NT2/D1 (cell line): Measurements from ENCODE around the gene MYBPC3.

Experiments used
- DNase-seq: peaks from one replicate; pipeline ENCODE4 v3.0.0-alpha.2; 2011; ENCODE audit warnings: low read depth, low spot score
- H3K27me3 ChIP-seq: 2 replicates; pipeline ENCODE4 v1.6.0; 2011; ENCODE audit warnings: mild to moderate bottlenecking; ENCODE audit not compliant: insufficient read length, insufficient read depth
- H3K36me3 ChIP-seq: 2 replicates; pipeline ENCODE4 v1.6.1; 2011; ENCODE audit warnings: mild to moderate bottlenecking, low read length, mixed read lengths; ENCODE audit not compliant: insufficient read depth, insufficient read length
- H3K4me1 ChIP-seq: 2 replicates; pipeline ENCODE4 v1.5.1; 2011; ENCODE audit not compliant: insufficient read depth, insufficient read length
- H3K4me3 ChIP-seq: 2 replicates; pipeline ENCODE4 v1.5.1; 2011; ENCODE audit warnings: low read depth; ENCODE audit not compliant: insufficient read length
- H3K9ac ChIP-seq: 2 replicates; pipeline ENCODE4 v1.6.0; 2011; ENCODE audit warnings: low read depth; ENCODE audit not compliant: insufficient read length
- H3K9me3 ChIP-seq: 2 replicates; pipeline ENCODE4 v1.5.1; 2011; ENCODE audit warnings: mild to moderate bottlenecking, low read length; ENCODE audit not compliant: insufficient read depth
- SUZ12 ChIP-seq: IDR thresholded peaks from 2 replicates; pipeline ENCODE4 v1.6.1; 2011; ENCODE audit not compliant: insufficient read length, insufficient read depth; ENCODE audit errors: extremely low read depth
- YY1 ChIP-seq: IDR thresholded peaks from 2 replicates; pipeline ENCODE4 v1.6.1; 2011; ENCODE audit not compliant: insufficient read length, insufficient read depth
- ZNF274 ChIP-seq: IDR thresholded peaks from 2 replicates; pipeline ENCODE4 v1.6.1; 2011; ENCODE audit warnings: mild to moderate bottlenecking, low read depth, low read length

The MYBPC3 gene

DNA sequence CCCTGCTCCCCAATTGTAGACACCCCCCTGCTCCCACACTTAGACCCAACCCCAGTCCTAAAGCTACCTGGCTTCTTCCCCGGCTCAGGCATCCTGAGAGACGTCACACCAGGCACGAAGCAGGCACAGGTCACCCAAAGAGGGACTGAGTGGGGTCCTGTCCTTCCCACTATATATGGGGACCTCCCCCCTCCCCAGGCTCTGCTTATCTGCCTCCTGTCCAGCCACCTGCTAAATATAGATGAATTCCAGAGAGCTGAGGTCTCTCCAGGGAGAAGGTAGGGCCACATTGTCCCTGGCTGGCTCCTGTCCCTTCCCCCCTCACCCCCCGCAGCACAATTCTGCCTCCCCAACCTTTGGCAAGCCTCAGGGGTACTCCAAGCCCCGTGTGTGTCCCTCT, at the start of gene MYBPC3:
TSS of gene MYBPC3 (minus strand) at position 147 of the 400 bp plus-strand sequence. CDS start at position 92, 55 bp downstream.
- Histone ChIP-seq H3K4me1 (peaks cover 10% of the 10 kb centered on the region), H3K4me3 (no peak within 1 kb of the TSS), H3K9ac (peak within 1 kb of the TSS; percentile 24), H3K9me3 (no peaks in the 10 kb centered on the region), H3K27me3 (no peaks in the 10 kb centered on the region), H3K36me3 (no peaks in the 10 kb centered on the region)
- no peak for TF ChIP-seq YY1
- TF ChIP-seq SUZ12 = no peak
- no peak for TF ChIP-seq ZNF274
- no peak for DNase-seq

DNA sequence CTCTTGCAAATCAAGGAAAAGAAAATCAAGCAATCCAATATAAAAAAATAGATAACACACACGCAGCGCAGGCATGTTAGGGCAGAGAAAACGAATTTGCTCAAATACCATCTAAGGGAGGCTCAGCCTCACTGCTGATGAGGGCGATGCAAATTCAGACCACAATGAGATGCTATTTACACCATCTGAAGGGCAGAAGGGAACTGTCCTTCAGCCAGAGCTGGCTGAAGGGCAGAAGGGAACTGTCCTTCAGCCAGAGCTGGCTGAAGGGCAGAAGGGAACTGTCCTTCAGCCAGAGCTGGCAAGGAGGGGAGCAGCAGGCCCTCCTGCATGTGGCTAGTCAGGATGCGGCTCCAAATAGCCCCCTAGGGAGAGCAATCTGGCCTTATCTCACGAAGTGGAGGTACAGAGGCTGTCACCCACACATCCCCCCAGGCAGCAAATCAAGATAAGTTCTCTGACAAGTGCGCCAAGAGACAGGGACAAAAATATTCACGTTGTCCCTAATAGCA, 48.3 kb upstream of the MYBPC3 start:
- Histone ChIP-seq H3K4me3 (no peak overlapping the region), H3K9ac (no peak overlapping the region), H3K9me3 (no peaks in the 10 kb centered on the region), H3K27me3 (no peaks in the 10 kb centered on the region), H3K4me1 (peaks cover 7% of the 10 kb centered on the region), H3K36me3 (no peaks in the 10 kb centered on the region)
- DNase-seq = no peak
- no peak for TF ChIP-seq SUZ12
- no peak for TF ChIP-seq YY1
- no peak for TF ChIP-seq ZNF274

DNA sequence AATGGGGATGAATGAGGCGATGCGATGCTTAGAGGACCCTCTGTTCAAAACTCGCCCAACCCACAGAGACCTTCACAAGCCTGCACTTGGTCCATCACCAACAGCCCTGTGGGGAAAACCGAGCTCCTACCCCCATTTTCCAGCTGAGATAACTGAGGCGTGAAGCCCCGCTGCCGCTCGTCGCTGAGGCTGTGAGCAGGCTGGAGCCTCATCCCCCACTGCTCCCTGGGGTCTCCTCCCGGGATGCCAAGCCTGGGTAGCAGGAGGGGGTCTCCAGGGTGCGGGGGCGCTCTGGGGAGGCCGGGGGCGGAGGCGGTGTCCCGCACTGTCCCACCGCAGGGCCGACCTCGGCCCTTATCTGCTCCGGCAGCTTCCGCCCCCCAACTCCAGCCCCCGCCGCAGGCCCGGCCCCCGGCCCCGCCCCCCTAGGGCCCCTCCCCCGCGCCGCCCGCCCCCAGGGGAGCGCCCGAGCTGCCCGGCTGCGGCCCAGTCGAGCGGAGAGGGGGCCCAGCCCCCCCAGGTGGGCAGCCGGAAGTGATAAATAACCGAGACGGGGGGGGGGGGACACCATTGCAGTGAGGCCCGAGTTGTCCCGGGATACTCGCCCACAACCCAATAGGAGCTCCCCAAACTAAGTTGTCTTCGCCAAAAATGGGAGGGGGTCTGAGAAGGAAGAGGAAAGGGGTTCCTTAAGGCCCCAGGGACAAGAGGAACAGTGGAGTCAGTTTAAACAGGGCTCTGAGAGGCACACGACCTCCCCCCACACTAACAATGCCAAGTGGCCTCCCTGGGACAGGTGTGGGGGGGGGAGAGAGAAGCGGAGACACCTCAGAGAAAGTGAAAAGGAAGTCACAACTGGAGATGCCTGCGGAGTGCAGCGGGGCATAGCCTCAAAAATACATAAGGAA, 47.6 kb upstream of the MYBPC3 start:
- Histone ChIP-seq H3K36me3 (no peaks in the 10 kb centered on the region), H3K9ac (peak overlapping the region; percentile 57), H3K4me3 (no peak overlapping the region), H3K27me3 (no peaks in the 10 kb centered on the region), H3K9me3 (no peaks in the 10 kb centered on the region), H3K4me1 (peaks cover 7% of the 10 kb centered on the region)
- DNase-seq = no peak
- no peak for TF ChIP-seq ZNF274
- TF ChIP-seq SUZ12 = no peak
- no peak for TF ChIP-seq YY1

DNA sequence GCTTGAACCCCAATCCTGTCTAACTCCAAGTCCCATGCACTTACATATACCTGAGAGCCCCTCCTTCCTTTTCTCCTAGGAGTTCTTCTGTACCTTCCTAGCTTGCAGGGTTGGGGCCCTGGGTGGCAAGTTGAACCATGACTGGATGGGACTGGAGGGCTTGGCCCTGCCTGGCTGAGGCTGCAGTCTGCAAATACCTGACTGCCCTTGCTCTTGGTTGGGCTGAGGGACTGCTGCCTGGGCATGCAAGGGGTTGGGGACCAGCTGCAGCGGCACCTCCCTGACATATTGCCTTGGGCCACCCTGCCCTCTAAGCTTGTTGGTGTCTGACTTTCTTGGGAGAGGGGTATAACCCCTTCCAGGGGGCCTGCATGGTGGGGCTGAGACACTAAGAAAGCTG, 46.0 kb upstream of the MYBPC3 start:
- Histone ChIP-seq H3K27me3 (no peaks in the 10 kb centered on the region), H3K9me3 (no peaks in the 10 kb centered on the region), H3K4me1 (peaks cover 15% of the 10 kb centered on the region), H3K36me3 (no peaks in the 10 kb centered on the region), H3K9ac (peak overlapping the region; percentile 18), H3K4me3 (no peak overlapping the region)
- no peak for TF ChIP-seq ZNF274
- no peak for TF ChIP-seq YY1
- no peak for TF ChIP-seq SUZ12
- no peak for DNase-seq

DNA sequence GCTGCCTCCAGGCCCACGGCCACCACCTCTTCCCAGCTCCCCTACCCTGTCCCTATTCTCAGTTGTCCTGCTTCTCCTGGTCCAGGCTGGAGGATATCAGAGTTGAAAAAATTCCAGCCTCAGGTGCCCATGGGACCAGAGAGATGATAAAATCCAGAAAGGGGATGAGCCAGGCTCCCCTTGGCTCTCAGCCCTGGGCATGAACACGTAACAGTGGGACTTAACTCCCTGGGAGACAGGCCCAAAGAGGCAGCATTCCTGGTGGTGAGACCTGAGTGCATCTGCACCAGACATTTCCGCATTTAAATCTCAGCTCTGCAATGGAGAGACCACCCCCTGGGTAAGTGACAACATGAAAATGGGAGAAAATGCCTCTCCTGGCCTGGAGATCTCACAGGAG, 45.5 kb upstream of the MYBPC3 start:
- Histone ChIP-seq H3K4me1 (peaks cover 19% of the 10 kb centered on the region), H3K36me3 (no peaks in the 10 kb centered on the region), H3K9me3 (no peaks in the 10 kb centered on the region), H3K27me3 (no peaks in the 10 kb centered on the region), H3K4me3 (no peak overlapping the region), H3K9ac (no peak overlapping the region)
- TF ChIP-seq SUZ12 = no peak
- TF ChIP-seq YY1 = no peak
- no peak for TF ChIP-seq ZNF274
- no peak for DNase-seq

DNA sequence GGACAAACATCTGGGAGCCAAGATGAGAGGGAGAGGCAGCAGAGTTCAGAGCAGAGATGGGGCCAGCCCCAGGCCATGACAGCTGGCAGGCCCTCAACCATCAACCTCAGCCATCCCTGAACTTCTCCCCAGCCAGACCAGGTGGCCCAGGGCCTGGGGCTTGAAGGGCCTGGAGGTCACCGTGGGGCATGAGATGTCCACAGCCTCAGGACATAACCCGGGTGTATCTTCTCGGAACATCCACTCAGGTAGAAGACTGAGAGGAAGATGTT, 43.5 kb upstream of the MYBPC3 start:
- H3K4me1 ChIP-seq = peaks cover 28% of the 10 kb centered on the region
- no peaks in the 10 kb centered on the region for H3K9me3 ChIP-seq
- H3K27me3 ChIP-seq = no peaks in the 10 kb centered on the region
- no peak for DNase-seq
- TF ChIP-seq ZNF274 (no peak), SUZ12 (no peak), YY1 (no peak)
- no peak overlapping the region for H3K4me3 ChIP-seq
- no peaks in the 10 kb centered on the region for H3K36me3 ChIP-seq
- peak overlapping the region; percentile 21 for H3K9ac ChIP-seq

DNA sequence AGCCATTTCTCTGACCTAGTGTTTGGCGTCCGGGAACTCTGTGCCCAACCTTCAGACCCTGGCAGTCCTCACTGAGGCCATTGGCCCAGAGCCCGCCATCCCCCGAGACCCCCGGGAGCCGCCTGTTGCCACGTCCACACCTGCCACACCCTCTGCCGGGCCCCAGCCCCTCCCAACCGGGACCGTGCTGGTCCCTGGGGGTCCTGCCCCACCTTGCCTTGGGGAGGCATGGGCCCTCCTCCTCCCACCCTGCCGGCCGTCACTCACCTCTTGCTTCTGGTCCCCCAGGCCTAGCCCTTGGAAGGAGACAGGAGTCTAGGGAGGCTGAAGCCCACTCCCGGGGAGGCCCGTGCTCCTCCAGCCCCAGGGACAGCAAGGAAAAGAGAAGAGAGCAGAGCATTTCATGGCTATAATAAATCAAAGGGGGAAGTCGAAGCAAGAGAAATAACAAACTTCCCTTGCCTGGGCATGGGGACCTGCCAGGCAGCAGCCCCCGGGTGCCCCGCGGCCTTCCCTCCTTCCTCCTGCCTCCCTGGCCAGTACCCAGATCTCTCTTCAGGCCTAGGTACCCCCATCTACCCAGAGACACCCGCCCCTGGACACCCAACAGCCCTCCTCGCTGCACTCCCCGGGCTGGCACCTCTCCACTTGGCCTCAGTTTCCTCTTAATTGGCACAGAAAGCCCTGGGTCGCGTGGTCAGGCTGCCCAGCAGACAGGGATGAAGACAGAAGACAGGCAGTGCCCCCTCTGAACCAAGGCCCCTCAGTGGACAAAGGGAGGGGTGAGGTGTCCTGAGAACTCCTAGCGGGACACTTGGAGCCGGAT, 42.9 kb upstream of the MYBPC3 start:
- Histone ChIP-seq H3K9ac (peak overlapping the region; percentile 21), H3K36me3 (no peaks in the 10 kb centered on the region), H3K4me3 (no peak overlapping the region), H3K27me3 (no peaks in the 10 kb centered on the region), H3K9me3 (no peaks in the 10 kb centered on the region), H3K4me1 (peaks cover 28% of the 10 kb centered on the region)
- TF ChIP-seq YY1 (no peak), ZNF274 (no peak)
- no peak for DNase-seq
